Tibial nerve (tissue), 4 donors: ENCODE data around the gene CMIP. TPM values are rescaled to one million over a fixed set of nuclear protein-coding genes. Genes with fewer than 3 reads are reported as not detected.
A peak's percentile ranks its signal among the peaks of the same experiment; 100 is the strongest.

Experiments
- DNase-seq, 2 donors: peaks; one replicate each; pipeline ENCODE4 v3.0.0-alpha.2; 2019; ENCODE audit warnings: low spot score in 2 of 2
- H3K27ac ChIP-seq, 4 donors: fragments of 200-600 bp; sonication (generic) in 3 of 4; one replicate each; pipeline ENCODE4 v1.5.1; 2017 to 2019; ENCODE audit warnings: mild to moderate bottlenecking in 1 of 4
- H3K27me3 ChIP-seq, 2 donors: fragments of 200-600 bp; sonication (generic) in 1 of 2; one replicate each; pipeline versions ENCODE4 v1.5.1 to v1.6.0; 2017 to 2019
- H3K36me3 ChIP-seq, 3 donors: fragments of 200-600 bp; sonication (generic); one replicate each; pipeline ENCODE4 v1.5.1; 2018 to 2019
- H3K4me1 ChIP-seq, 4 donors: fragments of 200-600 bp; sonication (generic) in 3 of 4; one replicate each; pipeline ENCODE4 v1.5.1; 2017 to 2019
- H3K4me3 ChIP-seq, 4 donors: fragments of 200-600 bp; sonication (generic) in 3 of 4; one replicate each; pipeline ENCODE4 v1.5.1; 2017 to 2019; ENCODE audit warnings: mild to moderate bottlenecking in 1 of 4, moderate library complexity in 1 of 4
- H3K9me3 ChIP-seq, 4 donors: fragments of 200-600 bp; sonication (generic) in 3 of 4; one replicate each; pipeline ENCODE4 v1.5.1; 2017 to 2019
- EP300 ChIP-seq, 2 donors: sonication (generic); formaldehyde crosslinking; IDR thresholded peaks; one replicate each; pipeline ENCODE4 v1.6.1; 2017; ENCODE audit warnings: antibody characterized with exemption in 2 of 2, mild to moderate bottlenecking in 1 of 2
- POLR2A ChIP-seq, 2 donors: fragments of 450-650 bp; IDR thresholded peaks; one replicate each; pipeline ENCODE4 v1.6.1; 2017; ENCODE audit warnings: antibody characterized with exemption in 2 of 2, mild to moderate bottlenecking in 2 of 2, moderate library complexity in 2 of 2
- WGBS, 2 donors: methylation state at CpG; one replicate each; pipeline ENCODE4 v1.1.5; 2018; 5-methylcytosine and 5-hydroxymethylcytosine counted together
- total RNA-seq, 4 donors: library from RNA; depleted of rRNA; stranded (reverse); fragments of >200 nt; gene quantifications; one replicate each; pipeline ENCODE4 v1.1.0, GENCODE V29; 2016
- TF ChIP-seq, protein P1 (sequence below), 5 experiments: fragments of 200-600 bp in 3 of 5; fragments of 450-650 bp in 2 of 5; sonication (generic) in 3 of 5; IDR thresholded peaks; one replicate each; pipeline ENCODE4 v1.5.1; 2016 to 2019; ENCODE audit warnings: antibody characterized with exemption in 5 of 5, mild to moderate bottlenecking in 3 of 5, moderate library complexity in 2 of 5

The CMIP gene
- total RNA-seq, 4 donors from 2014 or later = 28.2 to 48.8 (median 31.8) TPM

DNA sequence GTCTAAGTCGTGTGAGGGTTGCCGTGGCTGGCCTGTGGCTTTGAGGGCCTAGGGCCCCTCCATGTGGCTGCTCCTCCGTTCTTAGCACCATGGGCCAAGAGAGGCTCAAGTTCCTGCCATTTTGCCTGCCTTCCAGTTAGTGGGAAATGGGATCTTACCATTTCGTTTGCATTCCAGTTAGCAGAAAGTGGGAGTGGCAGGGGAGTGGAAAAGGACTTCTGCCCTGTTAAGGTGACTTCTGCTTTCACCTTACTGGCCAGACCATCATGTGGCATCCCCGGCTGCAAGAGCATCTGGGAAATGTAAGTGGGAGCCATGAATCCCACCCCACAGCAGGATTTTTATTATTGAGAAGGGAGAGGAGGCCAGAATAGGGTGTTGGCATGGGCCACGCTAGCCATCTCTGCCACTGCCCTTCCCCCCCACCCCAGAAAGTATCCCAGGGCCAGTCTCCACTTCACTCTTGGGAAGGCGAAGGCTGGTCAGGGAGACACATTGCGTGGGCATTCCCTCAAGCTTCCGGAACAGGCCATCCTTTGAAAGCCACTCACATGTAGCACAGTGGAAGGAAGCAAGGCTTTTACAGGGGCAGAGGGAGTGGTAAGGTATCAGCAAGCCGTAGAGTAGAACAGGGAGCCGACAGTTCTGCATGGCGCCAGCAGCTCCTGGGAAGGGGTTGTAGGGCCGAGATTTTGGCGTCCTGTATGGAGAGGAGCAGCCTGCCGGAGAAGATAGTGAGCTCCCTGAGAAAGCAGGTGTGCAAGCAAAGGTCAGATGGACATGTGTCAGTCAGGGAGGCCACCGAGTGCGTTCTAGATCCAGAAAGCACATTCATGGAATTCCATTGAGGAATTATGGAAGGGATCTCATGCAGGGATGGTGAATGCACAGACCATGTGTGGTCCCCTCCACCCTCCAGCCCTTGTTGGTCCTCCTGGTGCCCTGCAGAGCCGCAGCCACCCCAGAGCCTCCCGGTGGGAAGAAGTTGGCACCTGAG lies 33.4 kb downstream of the CMIP start:
- Histone ChIP-seq H3K4me3 (no peak overlapping the region), H3K9me3 (no peaks in the 10 kb centered on the region), H3K4me1 (peaks cover 0 to 63% (median 32%) of the 10 kb centered on the region in 4 donors), H3K27ac (peak overlapping the region in 2 of 4 donors; percentile 46 to 62), H3K36me3 (no peaks in the 10 kb centered on the region), H3K27me3 (no peaks in the 10 kb centered on the region)
- DNase-seq = no peak
- 86 to 89% methylated on average over 17 to 19 of the region's 19 CpGs for WGBS, 2 donors
- no peak for TF ChIP-seq EP300 (IDR thresholded peaks at IDR 0.05)
- no peak for TF ChIP-seq POLR2A (IDR thresholded peaks at IDR 0.05)
- TF ChIP-seq, protein P1, sequence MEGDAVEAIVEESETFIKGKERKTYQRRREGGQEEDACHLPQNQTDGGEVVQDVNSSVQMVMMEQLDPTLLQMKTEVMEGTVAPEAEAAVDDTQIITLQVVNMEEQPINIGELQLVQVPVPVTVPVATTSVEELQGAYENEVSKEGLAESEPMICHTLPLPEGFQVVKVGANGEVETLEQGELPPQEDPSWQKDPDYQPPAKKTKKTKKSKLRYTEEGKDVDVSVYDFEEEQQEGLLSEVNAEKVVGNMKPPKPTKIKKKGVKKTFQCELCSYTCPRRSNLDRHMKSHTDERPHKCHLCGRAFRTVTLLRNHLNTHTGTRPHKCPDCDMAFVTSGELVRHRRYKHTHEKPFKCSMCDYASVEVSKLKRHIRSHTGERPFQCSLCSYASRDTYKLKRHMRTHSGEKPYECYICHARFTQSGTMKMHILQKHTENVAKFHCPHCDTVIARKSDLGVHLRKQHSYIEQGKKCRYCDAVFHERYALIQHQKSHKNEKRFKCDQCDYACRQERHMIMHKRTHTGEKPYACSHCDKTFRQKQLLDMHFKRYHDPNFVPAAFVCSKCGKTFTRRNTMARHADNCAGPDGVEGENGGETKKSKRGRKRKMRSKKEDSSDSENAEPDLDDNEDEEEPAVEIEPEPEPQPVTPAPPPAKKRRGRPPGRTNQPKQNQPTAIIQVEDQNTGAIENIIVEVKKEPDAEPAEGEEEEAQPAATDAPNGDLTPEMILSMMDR (IDR thresholded peaks at IDR 0.05) = no peak

DNA sequence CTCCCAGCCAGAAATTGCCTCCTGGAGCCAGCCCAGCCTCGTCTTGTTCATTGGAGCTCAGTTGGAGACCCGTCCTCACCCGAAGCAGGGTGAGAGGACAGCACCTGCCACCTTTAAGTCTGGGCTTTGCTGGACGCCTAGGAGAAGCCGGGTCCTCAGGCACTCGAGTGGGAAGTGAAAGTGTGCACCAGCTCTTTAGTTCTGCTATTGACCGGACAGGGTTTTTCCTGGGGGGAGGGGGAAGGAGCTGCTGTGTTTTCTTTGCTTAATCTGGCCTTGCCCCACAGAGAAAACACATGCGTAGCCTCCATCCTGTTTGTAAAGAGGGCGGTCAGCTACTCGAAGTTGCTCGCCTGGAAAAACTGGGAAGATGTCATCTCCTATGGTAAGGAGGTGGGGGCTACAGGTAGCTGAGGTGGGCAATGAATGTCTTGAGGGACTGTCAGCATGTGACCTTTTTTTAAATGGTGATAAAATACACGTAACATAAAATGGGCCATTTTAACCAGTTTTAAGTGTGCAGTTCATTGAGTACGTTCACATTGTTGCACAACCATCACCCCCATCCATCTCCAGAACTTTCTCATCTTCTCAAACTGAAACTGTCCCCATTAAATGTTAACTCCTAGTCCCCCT lies 34.4 kb downstream of the CMIP start:
- H3K4me1 ChIP-seq = peaks cover 0 to 53% (median 22%) of the 10 kb centered on the region in 4 donors
- peak in 1 of 2 donors; percentile 61 for DNase-seq

DNA sequence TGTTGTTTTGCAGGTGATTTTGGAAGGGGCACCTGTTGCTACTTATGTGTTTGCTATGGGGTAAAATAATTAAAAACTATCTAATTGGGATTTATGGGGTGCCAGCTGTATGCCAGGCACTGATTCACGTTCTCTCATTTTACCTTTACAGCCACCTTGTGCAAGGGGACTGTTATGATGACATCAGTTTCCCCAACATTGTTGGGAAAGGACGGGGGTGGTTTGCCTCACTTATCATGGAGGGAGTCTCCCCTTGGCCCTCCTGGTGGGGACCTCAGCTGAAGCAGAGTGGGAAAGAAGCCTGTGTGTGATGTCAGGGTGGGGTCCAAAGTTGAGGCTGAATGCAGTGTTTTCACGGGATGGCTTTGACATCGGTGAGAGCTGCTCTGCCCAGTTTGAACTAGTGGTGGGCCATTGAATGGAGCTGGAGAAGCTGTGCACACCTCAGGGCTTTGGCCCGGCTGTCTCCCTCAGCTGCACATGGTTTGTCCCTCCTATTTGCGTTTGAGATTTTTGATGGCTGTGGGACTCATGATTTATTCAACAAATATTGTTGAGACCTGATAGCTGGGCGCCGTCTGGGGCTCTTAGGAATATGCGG lies 36.1 kb downstream of the CMIP start:
- 89 to 90% methylated on average over 9 of the region's 9 CpGs for WGBS, 2 donors
- H3K4me3 ChIP-seq = no peak overlapping the region
- peak overlapping the region in 2 of 4 donors; percentile 62 to 68 for H3K27ac ChIP-seq

More for the DNA sequence above, 34.4 kb downstream of the CMIP start:
- no peak overlapping the region for H3K4me3 ChIP-seq
- peak in 1 of 2 donors; percentile 72 for TF ChIP-seq EP300 (IDR thresholded peaks at IDR 0.05)
- TF ChIP-seq POLR2A (IDR thresholded peaks at IDR 0.05) = no peak
- no peaks in the 10 kb centered on the region for H3K36me3 ChIP-seq
- H3K27me3 ChIP-seq = no peaks in the 10 kb centered on the region
- peak overlapping the region in 3 of 4 donors; percentile 34 to 62 (median 46) for H3K27ac ChIP-seq
- 71 to 73% methylated on average over 13 of the region's 13 CpGs for WGBS, 2 donors
- no peaks in the 10 kb centered on the region for H3K9me3 ChIP-seq

DNA sequence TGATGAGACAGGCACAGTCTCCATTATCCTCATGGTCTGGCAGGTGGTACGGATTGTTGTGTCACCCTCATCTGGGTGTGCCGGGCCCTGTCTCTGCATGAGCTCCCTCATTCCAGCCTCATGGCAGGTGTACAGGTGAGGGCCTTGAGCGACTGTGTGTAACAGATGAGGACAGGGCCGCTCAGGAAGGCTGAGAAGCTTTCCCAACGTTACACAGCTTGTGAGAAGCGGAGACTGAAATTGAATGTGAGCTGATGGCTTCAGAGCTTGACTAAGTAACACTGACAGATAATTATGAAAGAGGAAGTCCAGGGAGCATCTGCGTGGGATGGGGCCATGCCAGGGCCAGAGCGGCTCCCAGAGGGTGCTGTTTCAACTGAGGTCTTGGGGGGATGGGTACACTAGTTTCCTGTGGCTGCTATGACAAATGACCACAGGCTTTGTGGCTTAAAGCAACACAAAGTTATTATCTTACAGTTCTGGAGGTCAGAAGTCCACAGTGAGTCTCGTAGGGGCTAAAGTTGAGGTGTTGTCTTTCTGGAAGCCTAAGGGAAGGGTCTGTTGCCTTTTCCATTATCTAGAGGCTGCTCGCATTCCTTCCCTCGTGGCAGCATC lies 36.7 kb downstream of the CMIP start:
- Histone ChIP-seq H3K4me1 (peaks cover 0 to 69% (median 20%) of the 10 kb centered on the region in 4 donors), H3K27ac (peak overlapping the region in 2 of 4 donors; percentile 62 to 68)

More for the DNA sequence above, 36.1 kb downstream of the CMIP start:
- H3K4me1 ChIP-seq = peaks cover 0 to 63% (median 20%) of the 10 kb centered on the region in 4 donors
- DNase-seq = no peak
- no peaks in the 10 kb centered on the region for H3K27me3 ChIP-seq
- H3K36me3 ChIP-seq = no peaks in the 10 kb centered on the region
- TF ChIP-seq, protein P1 (IDR thresholded peaks at IDR 0.05) = no peak
- TF ChIP-seq POLR2A (IDR thresholded peaks at IDR 0.05) = no peak
- TF ChIP-seq EP300 (IDR thresholded peaks at IDR 0.05) = no peak
- H3K9me3 ChIP-seq = no peaks in the 10 kb centered on the region

More for the DNA sequence above, 36.7 kb downstream of the CMIP start:
- Histone ChIP-seq H3K27me3 (no peaks in the 10 kb centered on the region), H3K36me3 (no peaks in the 10 kb centered on the region), H3K4me3 (no peak overlapping the region), H3K9me3 (no peaks in the 10 kb centered on the region)
- peak in 1 of 2 donors; percentile 44 for DNase-seq
- 77 to 80% methylated on average over 11 of the region's 11 CpGs for WGBS, 2 donors
- TF ChIP-seq POLR2A (IDR thresholded peaks at IDR 0.05) (no peak), EP300 (IDR thresholded peaks at IDR 0.05) (peak; percentile 17 to 82)
- TF ChIP-seq, protein P1 (IDR thresholded peaks at IDR 0.05) = no peak
